H54 (cell line): ENCODE data around the gene GPR18.

Experiments
- DNase-seq: peaks from one replicate; pipeline ENCODE4 v3.0.0; 2011; ENCODE audit warnings: low spot score, mixed read lengths; ENCODE audit not compliant: insufficient read length
- FAIRE-seq: peaks from 3 replicates; lab custom pipeline; 2011; peaks lifted over from hg19 to GRCh38; lab: Jason Lieb, UNC
- POLR2A ChIP-seq: IDR thresholded peaks from 2 replicates; pipeline ENCODE4 v1.6.1; 2011; ENCODE audit warnings: low read depth, mild to moderate bottlenecking, low read length

GPR18 gene

DNA sequence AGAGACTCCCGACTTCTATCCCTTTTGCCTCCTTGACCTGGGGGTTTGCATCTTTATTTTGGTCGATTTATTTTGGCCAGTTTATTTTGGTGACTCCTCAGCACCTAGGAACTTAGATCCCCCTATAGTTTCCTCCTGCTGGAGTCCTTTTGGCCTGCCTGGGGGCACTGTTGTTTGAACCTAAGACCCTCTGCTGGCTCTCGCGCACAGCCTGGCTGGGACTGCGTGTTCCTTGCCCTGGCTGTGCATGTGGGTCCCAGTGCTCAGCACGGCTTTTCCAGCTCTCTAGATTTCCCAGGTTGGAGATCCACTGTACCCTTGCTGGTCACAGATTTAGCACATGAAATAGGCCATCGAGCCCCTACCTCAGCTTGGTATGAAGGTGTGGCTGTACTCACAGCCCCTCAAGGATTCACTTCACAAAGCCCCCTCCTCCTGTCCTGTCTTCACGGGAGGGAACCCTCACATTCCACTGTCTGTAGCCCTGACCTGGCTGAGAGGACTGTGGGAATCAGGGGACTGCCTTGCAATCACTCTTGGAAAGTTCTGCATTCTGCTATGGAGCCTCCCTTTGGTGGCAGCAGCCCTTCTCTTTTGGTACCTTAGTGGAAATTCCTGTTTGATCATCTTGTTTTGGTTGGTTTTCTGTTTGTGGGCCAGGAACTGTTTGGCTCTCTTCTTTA is 49.2 kb downstream of the GPR18 start:
- no peak for TF ChIP-seq POLR2A
- FAIRE-seq (no peak), DNase-seq (no peak)

- DNase-seq, result no peak
- no peak for TF ChIP-seq POLR2A
- no peak for FAIRE-seq
These were observed 50.0 kb downstream of the GPR18 start for GRCh38 chr13:99208185-99208584.

- TF ChIP-seq POLR2A, result no peak
- DNase-seq, result no peak
- no peak for FAIRE-seq
These were observed 50.7 kb downstream of the GPR18 start for GRCh38 chr13:99207511-99207910.

- no peak for DNase-seq
- TF ChIP-seq POLR2A, result no peak
- FAIRE-seq, result no peak
These were observed 51.3 kb downstream of the GPR18 start for GRCh38 chr13:99206873-99207272.

DNA sequence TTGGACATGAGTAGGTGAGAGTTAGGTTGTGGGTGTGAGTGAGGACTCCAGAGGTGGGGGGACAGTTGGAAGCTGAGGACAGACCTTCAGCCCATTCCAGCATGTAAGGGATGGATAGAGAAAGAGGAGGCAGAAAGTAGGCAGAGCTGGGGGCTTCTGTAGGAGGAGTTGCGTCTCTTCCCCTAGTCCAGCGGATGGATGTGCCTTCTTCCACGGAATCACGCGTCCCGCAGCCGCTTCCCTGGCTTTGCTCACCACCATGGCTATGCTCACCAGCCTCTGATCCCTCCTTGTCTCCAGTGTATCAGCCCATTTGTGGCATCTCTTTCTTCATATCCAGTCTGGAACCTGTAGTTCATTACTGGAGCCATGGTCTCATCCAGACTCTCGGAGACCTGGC is 52.0 kb downstream of the GPR18 start:
- FAIRE-seq (no peak), DNase-seq (no peak)
- TF ChIP-seq POLR2A, result no peak

GRCh38 chr13:99205621-99206220 is 52.5 kb downstream of the GPR18 start:
- no peak for TF ChIP-seq POLR2A
- no peak for FAIRE-seq
- DNase-seq, result no peak
